ENCODE results near the gene ERC2. TPM values are rescaled to one million over a fixed set of nuclear protein-coding genes. Genes with fewer than 3 reads are reported as not detected.

ERC2 gene
- total and polyA plus RNA-seq, 2 donors (not counting 3 experiments of a cell fraction or from before 2014, with no cell fraction given): 5.6 to 15.5 TPM

GRCh38 chr3:55668359-55668758, 799.9 kb downstream of the ERC2 start:
- no peaks in the 10 kb centered on the region for H3K9me1 ChIP-seq (replicated peaks; ENCODE audit: control insufficient read depth, extremely low read depth, insufficient read depth, low read length)
- ChIA-PET CTCF (no interaction called here), POLR2A (no interaction called here)
- FAIRE-seq (no peak), DNase-seq (ENCODE audit: low read depth, low spot score) (no peak)
- H3K4me1 ChIP-seq (ENCODE audit: control insufficient read depth, extremely low read depth, insufficient read depth, low read length): no peaks in the 10 kb centered on the region
- no peak overlapping the region for H3K4me3 ChIP-seq (replicated peaks in 1 of 3; ENCODE audit: insufficient read depth in 1 of 3, low read depth in 1 of 3, low read length in 3 of 3)
- H2AFZ ChIP-seq (ENCODE audit: low read depth, low read length): no peak overlapping the region
- intact Hi-C loops (cut with micrococcal nuclease) (no loop called here), dilution Hi-C loops (cut with MboI; ENCODE audit: extremely low pct_ligation_motif_present, low sequenced_read_pairs) (no loop called here)
- H3K4me2 ChIP-seq (ENCODE audit: insufficient read depth, low read length): no peak overlapping the region
- no peak overlapping the region for H3K27ac ChIP-seq (ENCODE audit: insufficient read depth, low read depth, low read length)
- no peaks in the 10 kb centered on the region for H3K27me3 ChIP-seq (ENCODE audit: control insufficient read depth in 2 of 2, insufficient read depth in 2 of 2, low read length in 2 of 2)
- TF ChIP-seq FOS (IDR thresholded peaks at IDR 0.05; ENCODE audit: borderline replicate concordance, insufficient read depth, low read length): no peak
- no peak for TF ChIP-seq GATA2 (IDR thresholded peaks at IDR 0.05; ENCODE audit: insufficient read depth, insufficient read length, low read depth, low read length)
- H3K9me3 ChIP-seq (replicated peaks; ENCODE audit: control insufficient read depth, insufficient read depth, low read length): no peaks in the 10 kb centered on the region
- no TSS peak for BruUV-seq (replicated peaks)
- no peaks in the 10 kb centered on the region for H4K20me1 ChIP-seq (replicated peaks; ENCODE audit: control insufficient read depth, extremely low read depth, insufficient read depth, low read length)
- no peak overlapping the region for H3K9ac ChIP-seq (replicated peaks; ENCODE audit: extremely low read depth, insufficient read depth, low read length)
- H3K36me3 ChIP-seq (ENCODE audit: control insufficient read depth in 2 of 2, extremely low read depth in 1 of 2, insufficient read depth in 2 of 2, low read length in 2 of 2): no peaks in the 10 kb centered on the region
- H3K79me2 ChIP-seq (ENCODE audit: control insufficient read depth, insufficient read depth, low read length): no peaks in the 10 kb centered on the region

GRCh38 chr3:55664387-55664786, 803.9 kb downstream of the ERC2 start:
- Histone ChIP-seq H4K20me1 (replicated peaks; ENCODE audit: control insufficient read depth, extremely low read depth, insufficient read depth, low read length) (no peaks in the 10 kb centered on the region), H3K27me3 (ENCODE audit: control insufficient read depth in 2 of 2, insufficient read depth in 2 of 2, low read length in 2 of 2) (no peaks in the 10 kb centered on the region), H3K4me3 (replicated peaks in 1 of 3; ENCODE audit: insufficient read depth in 1 of 3, low read depth in 1 of 3, low read length in 3 of 3) (no peak overlapping the region), H3K9me3 (replicated peaks; ENCODE audit: control insufficient read depth, insufficient read depth, low read length) (no peaks in the 10 kb centered on the region), H3K36me3 (ENCODE audit: control insufficient read depth in 2 of 2, extremely low read depth in 1 of 2, insufficient read depth in 2 of 2, low read length in 2 of 2) (no peaks in the 10 kb centered on the region), H3K9me1 (replicated peaks; ENCODE audit: control insufficient read depth, extremely low read depth, insufficient read depth, low read length) (no peaks in the 10 kb centered on the region), H3K4me1 (ENCODE audit: control insufficient read depth, extremely low read depth, insufficient read depth, low read length) (no peaks in the 10 kb centered on the region), H3K79me2 (ENCODE audit: control insufficient read depth, insufficient read depth, low read length) (no peaks in the 10 kb centered on the region), H3K4me2 (ENCODE audit: insufficient read depth, low read length) (no peak overlapping the region), H3K9ac (replicated peaks; ENCODE audit: extremely low read depth, insufficient read depth, low read length) (no peak overlapping the region), H2AFZ (ENCODE audit: low read depth, low read length) (no peak overlapping the region), H3K27ac (ENCODE audit: insufficient read depth, low read depth, low read length) (no peak overlapping the region)
- intact Hi-C loops (cut with micrococcal nuclease): no loop called here
- ChIA-PET POLR2A (no interaction called here), CTCF (no interaction called here)
- FAIRE-seq: no peak
- no peak for DNase-seq (ENCODE audit: low read depth, low spot score)
- dilution Hi-C loops (cut with MboI; ENCODE audit: extremely low pct_ligation_motif_present, low sequenced_read_pairs): no loop called here
- TF ChIP-seq POLR2A (IDR thresholded peaks at IDR 0.05; ENCODE audit: low read depth, low read length) (no peak), MYC (IDR thresholded peaks at IDR 0.05; ENCODE audit: low read depth, low read length) (no peak), POLR2AphosphoS5 (IDR thresholded peaks at IDR 0.05; ENCODE audit: insufficient read depth, low read depth, low read length) (no peak), EZH2 (IDR thresholded peaks at IDR 0.05; ENCODE audit: borderline replicate concordance, low read depth, low read length, severe bottlenecking) (no peak), JUN (IDR thresholded peaks at IDR 0.05; ENCODE audit: borderline replicate concordance, insufficient read depth, insufficient read length, low read depth) (no peak), FOS (IDR thresholded peaks at IDR 0.05; ENCODE audit: borderline replicate concordance, insufficient read depth, low read length) (no peak), CTCF (IDR thresholded peaks at IDR 0.05; ENCODE audit: extremely low read depth in 1 of 2, insufficient read depth in 1 of 2, low read depth in 1 of 2, low read length in 2 of 2) (no peak), MAX (IDR thresholded peaks at IDR 0.05; ENCODE audit: insufficient read depth, insufficient read length) (no peak), GATA2 (IDR thresholded peaks at IDR 0.05; ENCODE audit: insufficient read depth, insufficient read length, low read depth, low read length) (no peak)
- BruUV-seq (replicated peaks): no TSS peak
